HepG2 (cell line): ENCODE data around the gene CNOT8. TPM values are rescaled to one million over a fixed set of nuclear protein-coding genes. Genes with fewer than 3 reads are reported as not detected.
A peak's percentile ranks its signal among the peaks of the same experiment; 100 is the strongest.

ENCODE experiments used
- BCLAF1 ChIP-seq: fragments of 450-650 bp; IDR thresholded peaks from 2 replicates; pipeline ENCODE4 v1.6.1; 2017; ENCODE audit warnings: mild to moderate bottlenecking
- BRD4 ChIP-seq: sonication (generic); formaldehyde crosslinking; IDR thresholded peaks from 2 replicates; pipeline ENCODE4 v1.4.0; 2020; ENCODE audit warnings: missing genetic modification reagents
- DR1 ChIP-seq: sonication (generic); formaldehyde crosslinking; IDR thresholded peaks from 2 replicates; pipeline ENCODE4 v1.8.0; 2021; ENCODE audit warnings: mild to moderate bottlenecking, missing genetic modification reagents, inconsistent platforms
- IRX3 ChIP-seq: sonication (generic); formaldehyde crosslinking; IDR thresholded peaks from 2 replicates; pipeline ENCODE4 v1.8.1; 2023; ENCODE audit warnings: mild to moderate bottlenecking, low read depth, missing genetic modification reagents, borderline replicate concordance
- KDM4B ChIP-seq: sonication (generic); formaldehyde crosslinking; IDR thresholded peaks from 2 replicates; pipeline ENCODE4 v1.4.0; 2020; ENCODE audit warnings: missing genetic modification reagents
- MAX ChIP-seq: IDR thresholded peaks from 2 replicates; pipeline ENCODE4 v1.6.1; 2012; ENCODE audit warnings: inconsistent platforms
- SALL1 ChIP-seq: sonication (generic); formaldehyde crosslinking; IDR thresholded peaks from 2 replicates; pipeline ENCODE4 v1.8.0; 2022; ENCODE audit warnings: mild to moderate bottlenecking, missing genetic modification reagents
- SKI ChIP-seq: fragments of 450-650 bp; IDR thresholded peaks from one replicate; pipeline ENCODE4 v1.6.1; 2018; ENCODE audit warnings: mild to moderate bottlenecking; ENCODE audit not compliant: partially characterized antibody
- WIZ ChIP-seq: sonication (generic); formaldehyde crosslinking; IDR thresholded peaks from 2 replicates; pipeline ENCODE4 v1.5.1; 2020; ENCODE audit warnings: mild to moderate bottlenecking, missing genetic modification reagents
- ZBTB25 ChIP-seq: IDR thresholded peaks from 2 replicates; pipeline ENCODE4 v1.6.1; 2018; ENCODE audit warnings: missing genetic modification reagents
- ZBTB43 ChIP-seq: sonication (generic); formaldehyde crosslinking; conservative IDR thresholded peaks from 2 replicates; pipeline ENCODE4 v1.4.0; 2020; ENCODE audit warnings: missing genetic modification reagents
- ZNF274 ChIP-seq: sonication (generic); formaldehyde crosslinking; IDR thresholded peaks from 2 replicates; pipeline ENCODE4 v1.5.1; 2020; ENCODE audit warnings: mild to moderate bottlenecking, missing genetic modification reagents
- ZNF383 ChIP-seq: sonication (generic); formaldehyde crosslinking; IDR thresholded peaks from 2 replicates; pipeline ENCODE4 v1.4.0; 2020; ENCODE audit warnings: missing genetic modification reagents, mild to moderate bottlenecking, borderline replicate concordance
- ZNF703 ChIP-seq: sonication (generic); formaldehyde crosslinking; IDR thresholded peaks from 2 replicates; pipeline ENCODE4 v1.5.1; 2020; ENCODE audit warnings: missing genetic modification reagents, mild to moderate bottlenecking, moderate library complexity, borderline replicate concordance
- ZNF709 ChIP-seq: sonication (generic); formaldehyde crosslinking; IDR thresholded peaks from 2 replicates; pipeline ENCODE4 v1.5.0; 2020; ENCODE audit warnings: mild to moderate bottlenecking, missing genetic modification reagents
- ZNF773 ChIP-seq: sonication (generic); formaldehyde crosslinking; IDR thresholded peaks from 2 replicates; pipeline ENCODE4 v1.4.0; 2020; ENCODE audit warnings: missing genetic modification reagents, borderline replicate concordance
- ZNF790 ChIP-seq: sonication (generic); formaldehyde crosslinking; IDR thresholded peaks from 2 replicates; pipeline ENCODE4 v1.8.0; 2022; ENCODE audit warnings: missing genetic modification reagents, mild to moderate bottlenecking, borderline replicate concordance
- ZNF883 ChIP-seq: sonication (generic); formaldehyde crosslinking; IDR thresholded peaks from 2 replicates; pipeline ENCODE4 v1.5.1; 2020; ENCODE audit warnings: mild to moderate bottlenecking, missing genetic modification reagents; ENCODE audit errors: not compliant biosample characterization
- ZSCAN12 ChIP-seq: sonication (generic); formaldehyde crosslinking; IDR thresholded peaks from 2 replicates; pipeline ENCODE4 v1.9.0; 2021; ENCODE audit warnings: mild to moderate bottlenecking, missing genetic modification reagents
- polyA plus RNA-seq, 8 experiments: library from polyadenylated mRNA; depleted of rRNA in 3 of 8; stranded (reverse) in 7 of 8; unstranded in 1 of 8; fragments of >200 nt; fragmentation: Illumina TruSeq in 4 of 8; extraction: Trizol in 4 of 8; gene quantifications; 2 replicates each; pipeline versions ENCODE4 v1.2.1 to v1.2.3, GENCODE V29; 2011 to 2016; ENCODE audit warnings: low read depth in 4 of 8, missing spikeins in 1 of 8, mixed read lengths in 1 of 8; ENCODE audit not compliant: insufficient read depth in 1 of 8
- total RNA-seq, 5 experiments: library from RNA; depleted of rRNA; stranded (reverse); fragments of >200 nt; fragmentation: Illumina TruSeq; extraction: Trizol; gene quantifications; 2 replicates each; pipeline ENCODE4 v1.2.3, GENCODE V29; 2016; ENCODE audit warnings: low read depth in 1 of 5

CNOT8 gene
- total and polyA plus RNA-seq, 2 of the 13 experiments (the other 11 are each of a cell fraction or from before 2014, with no cell fraction given), result 37.1 to 74.9 TPM

- TF ChIP-seq BCLAF1, result no peak
- no peak for TF ChIP-seq DR1 (CRISPR knock-in tag)
- peak; percentile 63; the same call in 1 of the 2 replicates for TF ChIP-seq KDM4B (CRISPR knock-in tag)
- TF ChIP-seq ZNF883 (CRISPR knock-in tag), result no peak
- no peak for TF ChIP-seq ZNF709 (CRISPR knock-in tag)
- TF ChIP-seq ZBTB43, result no peak
- TF ChIP-seq ZSCAN12 (CRISPR knock-in tag), result no peak
- TF ChIP-seq ZNF773 (CRISPR knock-in tag), result no peak
- peak; percentile 11 for TF ChIP-seq SKI
- TF ChIP-seq ZNF274, result no peak
- peak; percentile 85 for TF ChIP-seq ZBTB25
- no peak for TF ChIP-seq WIZ (CRISPR knock-in tag)
- TF ChIP-seq ZNF703 (CRISPR knock-in tag), result peak; percentile 82; the same call in 1 of the 2 replicates
- TF ChIP-seq ZNF383 (CRISPR knock-in tag), result no peak
- TF ChIP-seq MAX, result no peak
- no peak for TF ChIP-seq ZNF790 (CRISPR knock-in tag)
- peak; percentile 83; the same call in 1 of the 2 replicates for TF ChIP-seq SALL1
- TF ChIP-seq BRD4 (CRISPR knock-in tag), result peak; percentile 41; the same call in 1 of the 2 replicates
- TF ChIP-seq IRX3 (CRISPR knock-in tag), result no peak
These were observed 15.5 kb upstream of the CNOT8 start (continued) for GRCh38 chr5:154842689-154843530.
